GM21423 (cell line): ENCODE measurements around the gene PIP5K1B.

ENCODE experiments used
- ATAC-seq: cut with Tn5 transposase; IDR thresholded peaks from one replicate; pipeline ENCODE4 v1.9.1; 2021; ENCODE audit warnings: mild to moderate bottlenecking, moderate library complexity; ENCODE audit not compliant: unreplicated experiment

Gene PIP5K1B

GRCh38 chr9:68895741-68896478, 190.9 kb downstream of the PIP5K1B start:
- peak; percentile 90 for ATAC-seq

GRCh38 chr9:68896486-68896885, 191.4 kb downstream of the PIP5K1B start:
- peak; percentile 4 for ATAC-seq

GRCh38 chr9:68897577-68898145, 192.6 kb downstream of the PIP5K1B start:
- no peak for ATAC-seq

- ATAC-seq, result no peak
Observed at GRCh38 chr9:68898781-68899439, 193.9 kb downstream of the PIP5K1B start.

GRCh38 chr9:68904454-68904853, 199.4 kb downstream of the PIP5K1B start:
- no peak for ATAC-seq

GRCh38 chr9:68905129-68905528, 200.1 kb downstream of the PIP5K1B start:
- ATAC-seq, result no peak

- peak; percentile 63 for ATAC-seq
Observed at GRCh38 chr9:68907910-68908309, 202.9 kb downstream of the PIP5K1B start.

- ATAC-seq, result peak; percentile 39
Observed at GRCh38 chr9:68912561-68912960, 207.5 kb downstream of the PIP5K1B start.

- no peak for ATAC-seq
Observed at GRCh38 chr9:68913054-68913453, 208.0 kb downstream of the PIP5K1B start.

- ATAC-seq, result no peak
Observed at GRCh38 chr9:68914751-68915150, 209.7 kb downstream of the PIP5K1B start.

GRCh38 chr9:68919661-68920060, 214.6 kb downstream of the PIP5K1B start:
- peak; percentile 70 for ATAC-seq

GRCh38 chr9:68920921-68921320, 215.9 kb downstream of the PIP5K1B start:
- ATAC-seq, result no peak

- no peak for ATAC-seq
Observed at GRCh38 chr9:68923480-68923879, 218.4 kb downstream of the PIP5K1B start.

- ATAC-seq, result no peak
Observed at GRCh38 chr9:68925175-68925574, 220.1 kb downstream of the PIP5K1B start.

- no peak for ATAC-seq
Observed at GRCh38 chr9:68927165-68927564, 222.1 kb downstream of the PIP5K1B start.

GRCh38 chr9:68931821-68932220, 226.8 kb downstream of the PIP5K1B start:
- ATAC-seq, result no peak

GRCh38 chr9:68932458-68932857, 227.4 kb downstream of the PIP5K1B start:
- ATAC-seq, result no peak

- peak; percentile 93 for ATAC-seq
Observed at GRCh38 chr9:68933434-68934328, 228.6 kb downstream of the PIP5K1B start.

- no peak for ATAC-seq
Observed at GRCh38 chr9:68934329-68934644, 229.2 kb downstream of the PIP5K1B start.

GRCh38 chr9:68940573-68940972, 235.5 kb downstream of the PIP5K1B start:
- ATAC-seq, result no peak

- ATAC-seq, result no peak
Observed at GRCh38 chr9:68941780-68942459, 236.9 kb downstream of the PIP5K1B start.
